Testis (tissue), 2 donors: Measurements from ENCODE around the gene DGLUCY.

Source experiments
- POLR2A ChIP-seq: fragments of 450-650 bp; IDR thresholded peaks from one replicate; pipeline ENCODE4 v1.6.1; 2017; ENCODE audit warnings: antibody characterized with exemption, mild to moderate bottlenecking, moderate library complexity
- TF ChIP-seq, protein P1 (sequence below), 3 experiments: fragments of 450-650 bp in 2 of 3; fragments of 200-600 bp in 1 of 3; sonication (generic) in 1 of 3; IDR thresholded peaks; one replicate each; pipeline ENCODE4 v1.5.1; 2016 to 2019; ENCODE audit warnings: antibody characterized with exemption in 3 of 3, mild to moderate bottlenecking in 2 of 3, moderate library complexity in 1 of 3

DNA sequence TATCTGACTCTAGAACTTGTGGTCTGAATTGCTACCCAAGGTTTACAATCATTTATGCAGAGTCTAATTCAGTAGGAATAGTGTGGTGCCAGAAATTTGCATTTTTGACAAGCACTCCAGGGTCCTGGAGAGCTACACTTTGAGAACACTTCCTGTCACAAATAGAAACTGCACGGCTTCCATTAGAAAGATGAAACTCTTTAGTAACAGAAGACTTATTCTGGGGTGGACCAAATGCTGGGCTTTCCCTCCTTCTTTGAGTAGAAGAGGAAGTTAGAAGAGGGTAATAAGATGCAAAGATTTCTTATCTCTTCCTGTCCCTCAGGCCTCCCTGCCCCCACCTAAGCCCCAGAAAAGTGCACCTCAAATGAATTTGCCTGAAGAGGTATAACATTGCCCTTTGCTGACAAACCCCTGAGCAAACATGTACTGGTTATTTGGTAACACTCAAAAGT lies 28.4 kb downstream of the DGLUCY start:
- TF ChIP-seq, protein P1, sequence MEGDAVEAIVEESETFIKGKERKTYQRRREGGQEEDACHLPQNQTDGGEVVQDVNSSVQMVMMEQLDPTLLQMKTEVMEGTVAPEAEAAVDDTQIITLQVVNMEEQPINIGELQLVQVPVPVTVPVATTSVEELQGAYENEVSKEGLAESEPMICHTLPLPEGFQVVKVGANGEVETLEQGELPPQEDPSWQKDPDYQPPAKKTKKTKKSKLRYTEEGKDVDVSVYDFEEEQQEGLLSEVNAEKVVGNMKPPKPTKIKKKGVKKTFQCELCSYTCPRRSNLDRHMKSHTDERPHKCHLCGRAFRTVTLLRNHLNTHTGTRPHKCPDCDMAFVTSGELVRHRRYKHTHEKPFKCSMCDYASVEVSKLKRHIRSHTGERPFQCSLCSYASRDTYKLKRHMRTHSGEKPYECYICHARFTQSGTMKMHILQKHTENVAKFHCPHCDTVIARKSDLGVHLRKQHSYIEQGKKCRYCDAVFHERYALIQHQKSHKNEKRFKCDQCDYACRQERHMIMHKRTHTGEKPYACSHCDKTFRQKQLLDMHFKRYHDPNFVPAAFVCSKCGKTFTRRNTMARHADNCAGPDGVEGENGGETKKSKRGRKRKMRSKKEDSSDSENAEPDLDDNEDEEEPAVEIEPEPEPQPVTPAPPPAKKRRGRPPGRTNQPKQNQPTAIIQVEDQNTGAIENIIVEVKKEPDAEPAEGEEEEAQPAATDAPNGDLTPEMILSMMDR (IDR thresholded peaks at IDR 0.05), result no peak
- TF ChIP-seq POLR2A, result no peak
